ENCODE measurements around the gene AHI1.

- TF ChIP-seq CTCF (IDR thresholded peaks at IDR 0.05; ENCODE audit: low read depth, low read length) (no peak), EZH2phosphoT487 (IDR thresholded peaks at IDR 0.05; ENCODE audit: low read depth) (no peak)
These were observed 29.8 kb upstream of the AHI1 start for GRCh38 chr6:135527116-135527959.

Measured in OCI-LY3 (cell line).